GM23338 (cell line): ENCODE data around the gene CHGA.

Experiments
- CREB1 ChIP-seq: fragments of 250-450 bp; sonication (Bioruptor Pico); IDR thresholded peaks from 2 replicates; pipeline ENCODE4 v1.5.0; 2020; ENCODE audit warnings: low read depth, mild to moderate bottlenecking, moderate library complexity
- CTCF ChIP-seq, 2 experiments: fragments of 200-600 bp in 1 of 2; sonication (generic) in 1 of 2; conservative IDR thresholded peaks; 2 replicates each; pipeline versions ENCODE4 v1.5.1 to v1.6.1; 2016 to 2017; ENCODE audit warnings: antibody characterized with exemption in 2 of 2, low read depth in 2 of 2, mild to moderate bottlenecking in 2 of 2, moderate library complexity in 1 of 2
- ETS1 ChIP-seq: IDR thresholded peaks from 2 replicates; pipeline ENCODE4 v1.6.1; 2016; ENCODE audit warnings: antibody characterized with exemption
- EZH2 ChIP-seq: fragments of 200-600 bp; sonication (generic); IDR thresholded peaks from one replicate; pipeline ENCODE4 v1.8.0; 2017; ENCODE audit warnings: antibody characterized with exemption, mild to moderate bottlenecking, low read depth; ENCODE audit not compliant: unreplicated experiment
- EZH2phosphoT487 ChIP-seq: fragments of 200-600 bp; sonication (generic); IDR thresholded peaks from one replicate; pipeline ENCODE4 v1.8.1; 2018; ENCODE audit warnings: antibody characterized with exemption; ENCODE audit not compliant: unreplicated experiment
- ZNF462 ChIP-seq: fragments of 250-450 bp; sonication (Bioruptor Pico); IDR thresholded peaks from 2 replicates; pipeline ENCODE4 v1.5.0; 2020; ENCODE audit warnings: mild to moderate bottlenecking, moderate library complexity

DNA sequence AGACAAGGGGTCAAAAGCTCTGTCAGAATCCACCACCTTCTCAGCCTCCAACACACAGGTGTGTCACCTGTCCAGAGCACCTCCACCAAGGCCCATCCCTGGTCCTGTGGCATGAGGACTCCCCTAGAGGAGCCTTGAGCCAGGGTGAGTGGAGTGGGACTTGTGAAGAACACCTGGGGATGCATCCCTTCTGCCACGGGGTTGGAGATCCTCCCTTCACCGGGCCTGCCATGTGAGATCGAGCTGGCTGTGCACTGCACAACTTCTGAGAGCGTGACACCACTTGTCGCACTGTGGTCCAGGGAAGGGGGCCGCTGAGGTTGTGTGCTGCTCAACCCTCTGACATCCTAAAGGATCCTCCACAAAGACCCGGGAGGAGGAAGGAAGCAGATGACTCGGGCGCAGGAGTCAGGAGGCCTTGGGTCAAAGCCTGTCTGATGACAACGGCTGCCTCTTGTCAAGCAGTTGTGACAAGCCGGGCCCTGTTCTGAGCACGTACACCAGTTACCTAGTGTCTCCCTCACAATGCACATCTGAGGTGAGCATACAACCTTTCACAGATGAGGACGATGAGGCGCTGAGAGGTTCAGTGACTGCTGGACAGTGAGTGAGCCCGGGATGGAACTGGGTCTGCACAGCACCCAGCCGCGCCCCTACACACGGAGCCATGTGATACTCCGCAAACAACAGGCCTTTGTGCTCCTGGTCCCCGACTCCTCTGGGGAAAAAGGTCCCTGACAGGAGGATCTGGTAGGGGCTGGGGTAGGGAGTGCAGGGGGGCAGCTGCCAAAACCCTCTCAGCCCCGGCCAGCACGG lies 35.6 kb downstream of the CHGA start:
- no peak for TF ChIP-seq CTCF (conservative IDR thresholded peaks at IDR 0.05; ENCODE audit: low read depth in 2 of 2)
- TF ChIP-seq CREB1 (CRISPR knock-in tag): no peak
- no peak for TF ChIP-seq ETS1
- no peak for TF ChIP-seq ZNF462
- no peak for TF ChIP-seq EZH2
- no peak for TF ChIP-seq EZH2phosphoT487
